Esophagus muscularis mucosa (tissue), 4 donors: ENCODE data around the gene P2RX5. TPM values are rescaled to one million over a fixed set of nuclear protein-coding genes. Genes with fewer than 3 reads are reported as not detected.

Experiments used
- DNase-seq: peaks from one replicate; pipeline ENCODE4 v3.0.0-alpha.2; 2017; ENCODE audit errors: extremely low spot score
- H3K27ac ChIP-seq, 4 donors: fragments of 200-600 bp; sonication (generic); replicated peaks in 1 of 4; 1 replicate in 3 of 4; 2 replicates in 1 of 4; pipeline ENCODE4 v1.5.1; 2016 to 2019; ENCODE audit warnings: mild to moderate bottlenecking in 1 of 4
- H3K27me3 ChIP-seq, 4 donors: fragments of 200-600 bp; sonication (generic); one replicate each; pipeline versions ENCODE4 v1.5.1 to v1.6.0; 2016 to 2019
- H3K36me3 ChIP-seq, 4 donors: fragments of 200-600 bp; sonication (generic); one replicate each; pipeline ENCODE4 v1.5.1; 2016 to 2019
- H3K4me1 ChIP-seq, 4 donors: fragments of 200-600 bp; sonication (generic); one replicate each; pipeline ENCODE4 v1.5.1; 2016 to 2019
- H3K4me3 ChIP-seq, 4 donors: fragments of 200-600 bp; sonication (generic); 1 replicate in 2 of 4; 2 replicates in 2 of 4; pipeline ENCODE4 v1.5.1; 2016 to 2019; ENCODE audit warnings: mild to moderate bottlenecking in 4 of 4, moderate library complexity in 1 of 4
- H3K9me3 ChIP-seq, 4 donors: fragments of 200-600 bp; sonication (generic); 1 replicate in 3 of 4; 2 replicates in 1 of 4; pipeline ENCODE4 v1.5.1; 2016 to 2019
- EP300 ChIP-seq: sonication (generic); formaldehyde crosslinking; IDR thresholded peaks from one replicate; pipeline ENCODE4 v1.6.1; 2017; ENCODE audit warnings: antibody characterized with exemption
- POLR2A ChIP-seq: fragments of 450-650 bp; IDR thresholded peaks from one replicate; pipeline ENCODE4 v1.6.1; 2017; ENCODE audit warnings: antibody characterized with exemption, moderate library complexity, mild to moderate bottlenecking, low read depth
- POLR2AphosphoS5 ChIP-seq, 2 donors: sonication (generic); formaldehyde crosslinking; IDR thresholded peaks; one replicate each; pipeline ENCODE4 v1.6.1; 2017; ENCODE audit warnings: antibody characterized with exemption in 2 of 2
- WGBS: methylation state at CpG from one replicate; pipeline ENCODE4 v1.1.5; 2018; 5-methylcytosine and 5-hydroxymethylcytosine counted together
- intact Hi-C: fragments of 100-400 bp; cut with DNase I; formaldehyde crosslinking; loops from one replicate; pipeline ENCODE4 v1.15.1; 2023
- total RNA-seq, 4 donors: library from RNA; depleted of rRNA; stranded (reverse); fragments of >200 nt; gene quantifications; one replicate each; pipeline versions ENCODE4 v1.1.0 to v1.2.1, GENCODE V29; 2016
- TF ChIP-seq, protein P1 (sequence below), 3 experiments: fragments of 200-600 bp in 2 of 3; fragments of 450-650 bp in 1 of 3; sonication (generic) in 2 of 3; IDR thresholded peaks; one replicate each; pipeline ENCODE4 v1.5.1; 2017 to 2019; ENCODE audit warnings: antibody characterized with exemption in 3 of 3, mild to moderate bottlenecking in 2 of 3, moderate library complexity in 1 of 3

The P2RX5 gene
- total RNA-seq, 4 donors from 2014 or later, result 0.19 to 1.5 (median 1.0) TPM

DNA sequence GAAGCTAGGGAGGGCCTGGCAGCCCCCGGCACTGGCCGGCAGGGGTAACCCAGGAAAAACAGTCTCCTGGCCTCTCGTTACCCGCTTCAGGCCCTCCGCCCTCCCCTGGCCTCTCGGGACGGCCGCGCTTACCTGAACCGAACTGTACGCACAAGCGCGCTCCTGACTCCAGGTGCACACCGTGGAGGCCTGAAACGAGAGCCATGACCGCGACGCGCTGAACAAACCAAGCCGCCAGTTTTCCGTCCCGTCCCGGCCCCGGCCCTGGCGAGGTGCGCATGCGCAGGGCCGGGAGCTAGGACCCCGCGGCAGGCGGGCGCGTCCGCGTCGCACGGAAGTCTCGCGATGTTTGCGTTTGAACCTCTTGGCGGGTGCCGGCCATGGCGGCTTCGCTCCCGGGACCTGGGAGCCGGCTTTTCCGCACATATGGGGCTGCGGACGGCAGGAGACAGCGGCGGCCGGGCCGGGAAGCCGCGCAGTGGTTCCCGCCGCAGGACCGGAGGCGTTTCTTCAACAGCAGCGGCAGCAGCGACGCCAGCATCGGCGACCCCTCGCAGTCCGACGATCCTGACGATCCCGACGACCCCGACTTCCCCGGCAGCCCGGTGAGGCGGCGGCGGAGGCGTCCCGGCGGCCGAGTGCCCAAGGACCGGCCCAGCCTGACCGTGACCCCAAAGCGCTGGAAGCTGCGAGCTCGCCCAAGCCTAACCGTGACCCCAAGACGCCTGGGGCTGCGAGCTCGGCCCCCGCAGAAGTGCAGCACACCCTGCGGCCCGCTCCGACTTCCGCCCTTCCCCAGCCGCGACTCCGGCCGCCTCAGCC lies 27.8 kb upstream of the P2RX5 start, which contains the start of gene HASPIN:
HASPIN (plus strand) TSS at position 348 of the 822 bp plus-strand sequence; CDS start at position 381, 33 bp downstream.
- Histone ChIP-seq H3K4me1 (peaks cover 29 to 51% (median 47%) of the 10 kb centered on the region in 4 donors), H3K4me3 (peak within 1 kb of the TSS; percentile 72 to 91 (median 90)), H3K27ac (peak within 1 kb of the TSS; percentile 85 to 94 (median 86)), H3K9me3 (no peaks in the 10 kb centered on the region), H3K27me3 (no peaks in the 10 kb centered on the region), H3K36me3 (peaks cover 0 to 28% (median 10%) of the 10 kb centered on the region in 4 donors)
- DNase-seq, result peak; percentile 96
- WGBS, result 0% methylated on average over 15 of the region's 98 CpGs
- TF ChIP-seq, protein P1, sequence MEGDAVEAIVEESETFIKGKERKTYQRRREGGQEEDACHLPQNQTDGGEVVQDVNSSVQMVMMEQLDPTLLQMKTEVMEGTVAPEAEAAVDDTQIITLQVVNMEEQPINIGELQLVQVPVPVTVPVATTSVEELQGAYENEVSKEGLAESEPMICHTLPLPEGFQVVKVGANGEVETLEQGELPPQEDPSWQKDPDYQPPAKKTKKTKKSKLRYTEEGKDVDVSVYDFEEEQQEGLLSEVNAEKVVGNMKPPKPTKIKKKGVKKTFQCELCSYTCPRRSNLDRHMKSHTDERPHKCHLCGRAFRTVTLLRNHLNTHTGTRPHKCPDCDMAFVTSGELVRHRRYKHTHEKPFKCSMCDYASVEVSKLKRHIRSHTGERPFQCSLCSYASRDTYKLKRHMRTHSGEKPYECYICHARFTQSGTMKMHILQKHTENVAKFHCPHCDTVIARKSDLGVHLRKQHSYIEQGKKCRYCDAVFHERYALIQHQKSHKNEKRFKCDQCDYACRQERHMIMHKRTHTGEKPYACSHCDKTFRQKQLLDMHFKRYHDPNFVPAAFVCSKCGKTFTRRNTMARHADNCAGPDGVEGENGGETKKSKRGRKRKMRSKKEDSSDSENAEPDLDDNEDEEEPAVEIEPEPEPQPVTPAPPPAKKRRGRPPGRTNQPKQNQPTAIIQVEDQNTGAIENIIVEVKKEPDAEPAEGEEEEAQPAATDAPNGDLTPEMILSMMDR (IDR thresholded peaks at IDR 0.05), result peak in 2 of 3 experiments; percentile 33 to 49
- no peak for TF ChIP-seq EP300
- TF ChIP-seq POLR2AphosphoS5 (IDR thresholded peaks at IDR 0.05), result peak; percentile 89 to 95
- no peak for TF ChIP-seq POLR2A
- intact Hi-C loops, result no loop called here

DNA sequence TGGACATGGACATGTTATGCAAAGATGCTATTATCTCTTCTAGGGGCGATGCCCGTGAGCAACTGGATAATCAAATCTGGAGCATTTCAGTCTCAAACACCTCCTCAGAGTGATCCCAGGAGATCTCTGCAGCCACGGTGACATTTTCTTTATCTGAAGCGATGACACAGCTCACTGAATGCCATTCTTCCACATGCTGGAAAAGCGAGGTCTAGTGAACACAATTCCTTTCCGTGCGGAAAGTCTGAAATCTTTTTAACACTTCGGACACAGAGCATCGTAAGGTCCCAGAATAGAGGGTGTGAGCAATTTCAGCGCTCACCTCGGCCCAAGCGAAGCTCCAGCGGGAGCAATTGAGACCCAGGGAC lies 27.2 kb upstream of the P2RX5 start:
- no peaks in the 10 kb centered on the region for H3K9me3 ChIP-seq
- no peak for TF ChIP-seq EP300
- no peak for TF ChIP-seq POLR2AphosphoS5 (IDR thresholded peaks at IDR 0.05)
- TF ChIP-seq POLR2A, result no peak
- TF ChIP-seq, protein P1 (IDR thresholded peaks at IDR 0.05), result no peak
- intact Hi-C loops, result no loop called here
- peak overlapping the region; percentile 85 to 94 (median 86) for H3K27ac ChIP-seq
- H3K36me3 ChIP-seq, result peaks cover 0 to 34% (median 16%) of the 10 kb centered on the region in 4 donors
- peaks cover 29 to 52% (median 49%) of the 10 kb centered on the region in 4 donors for H3K4me1 ChIP-seq
- DNase-seq, result no peak
- H3K27me3 ChIP-seq, result no peaks in the 10 kb centered on the region
- H3K4me3 ChIP-seq, result peak overlapping the region; percentile 72 to 91 (median 90)
- under 1% methylated on average over 12 of the region's 13 CpGs for WGBS

DNA sequence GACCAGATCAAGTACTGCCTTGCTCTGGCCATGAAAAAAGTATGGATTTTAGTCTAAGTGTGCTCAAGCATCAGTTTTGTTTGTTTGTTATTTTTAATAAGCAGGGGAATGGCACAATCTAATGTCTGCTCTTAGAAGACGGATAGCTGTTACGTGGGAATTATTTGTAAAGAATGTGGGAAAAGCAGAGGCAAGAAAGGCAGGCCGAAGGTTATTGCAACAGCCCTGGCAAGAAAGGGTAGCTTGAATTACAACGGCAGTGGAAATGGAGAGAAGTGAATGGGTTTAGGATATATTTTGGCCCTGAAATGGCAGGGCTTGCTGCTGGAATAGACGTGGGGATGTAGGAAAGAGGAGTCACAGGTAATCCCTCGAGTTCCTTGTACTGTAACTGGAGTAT lies 26.8 kb upstream of the P2RX5 start:
- Histone ChIP-seq H3K27ac (peak overlapping the region; percentile 85 to 94 (median 86)), H3K27me3 (no peaks in the 10 kb centered on the region), H3K36me3 (peaks cover 0 to 38% (median 21%) of the 10 kb centered on the region in 4 donors), H3K4me1 (peaks cover 29 to 52% (median 49%) of the 10 kb centered on the region in 4 donors), H3K4me3 (peak overlapping the region; percentile 72 to 91 (median 90)), H3K9me3 (no peaks in the 10 kb centered on the region)
- 28% methylated on average over 6 of the region's 6 CpGs for WGBS
- intact Hi-C loops, result no loop called here
- TF ChIP-seq, protein P1 (IDR thresholded peaks at IDR 0.05), result no peak
- no peak for DNase-seq

DNA sequence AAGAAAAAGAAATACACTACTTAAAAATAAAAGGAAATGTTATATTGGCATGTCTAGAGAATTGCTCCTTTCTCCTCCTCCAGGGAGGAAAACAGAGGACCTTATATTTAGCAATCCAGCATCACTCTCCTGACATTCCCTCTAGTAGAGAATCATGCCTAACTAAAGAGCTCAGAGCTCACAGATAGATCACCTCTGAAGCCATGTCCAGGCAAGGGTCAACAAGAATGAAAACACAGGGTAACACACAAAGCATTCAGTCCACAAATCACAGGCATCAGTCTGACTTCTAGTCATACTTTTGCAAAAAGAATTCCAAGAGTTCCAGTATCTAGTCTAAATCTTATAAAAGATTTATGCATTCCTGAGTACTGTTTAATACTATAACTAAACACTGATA lies 23.3 kb upstream of the P2RX5 start:
- TF ChIP-seq EP300 (no peak), POLR2AphosphoS5 (IDR thresholded peaks at IDR 0.05) (no peak), POLR2A (no peak)
- TF ChIP-seq, protein P1 (IDR thresholded peaks at IDR 0.05), result no peak
- intact Hi-C loops, result no loop called here
- no peaks in the 10 kb centered on the region for H3K9me3 ChIP-seq
- peak overlapping the region in 2 of 4 donors; percentile 15 to 41 for H3K27ac ChIP-seq
- no peak for DNase-seq
- no peak overlapping the region for H3K4me3 ChIP-seq
- H3K36me3 ChIP-seq, result peaks cover 31 to 73% (median 55%) of the 10 kb centered on the region in 4 donors
- peaks cover 25 to 48% (median 45%) of the 10 kb centered on the region in 4 donors for H3K4me1 ChIP-seq
- H3K27me3 ChIP-seq, result no peaks in the 10 kb centered on the region
